Endothelial cell of umbilical vein (primary cell): ENCODE data around the gene FAM163A. TPM values are rescaled to one million over a fixed set of nuclear protein-coding genes. Genes with fewer than 3 reads are reported as not detected.

Experiments used
- BruUV-seq: library from RNA; stranded (reverse); fragments of 400-500 nt; replicated peaks from 2 replicates; lab custom pipeline; 2021; lab: Mats Ljungman, UMichigan
- CTCF ChIA-PET: fragments of 300-600, 350-600 bp; sonication (Branson Sonifier 250); formaldehyde crosslinking; loops from one replicate; lab custom pipeline; 2021; ENCODE audit warnings: antibody characterized with exemption, inconsistent platforms; lab: Charles Lee
- POLR2A ChIA-PET: fragments of 300-600, 350-600 bp; sonication (Branson Sonifier 250); formaldehyde crosslinking; loops from one replicate; lab custom pipeline; 2021; ENCODE audit warnings: antibody characterized with exemption, inconsistent platforms; lab: Charles Lee
- DNase-seq: peaks from one replicate; pipeline ENCODE4 v3.0.0-alpha.2; 2011; ENCODE audit warnings: low read depth, low spot score
- FAIRE-seq: peaks from 2 replicates; lab custom pipeline; 2011; peaks lifted over from hg19 to GRCh38; lab: Jason Lieb, UNC
- H2AFZ ChIP-seq: 2 replicates; pipeline ENCODE4 v1.6.0; 2012; ENCODE audit warnings: low read depth, low read length, control low read depth, inconsistent platforms
- H3K27ac ChIP-seq: 2 replicates; pipeline ENCODE4 v1.5.1; 2011; ENCODE audit warnings: low read depth, mild to moderate bottlenecking, control low read depth, low read length, moderate library complexity; ENCODE audit not compliant: insufficient read depth
- H3K27me3 ChIP-seq, 2 experiments: 2 replicates each; pipeline versions ENCODE4 v1.6.0 to v1.6.1; 2011; ENCODE audit warnings: low read length in 2 of 2, mixed read lengths in 1 of 2; ENCODE audit not compliant: control insufficient read depth in 2 of 2, insufficient read depth in 2 of 2
- H3K36me3 ChIP-seq, 2 experiments: 2 replicates in 1 of 2; 3 replicates in 1 of 2; pipeline ENCODE4 v1.5.1; 2011; ENCODE audit warnings: low read length in 2 of 2, mild to moderate bottlenecking in 1 of 2, moderate library complexity in 1 of 2; ENCODE audit not compliant: control insufficient read depth in 2 of 2, insufficient read depth in 2 of 2; ENCODE audit errors: extremely low read depth in 1 of 2
- H3K4me1 ChIP-seq: 3 replicates; pipeline ENCODE4 v1.5.1; 2011; ENCODE audit warnings: mild to moderate bottlenecking, low read length; ENCODE audit not compliant: control insufficient read depth, insufficient read depth; ENCODE audit errors: extremely low read depth
- H3K4me2 ChIP-seq: 2 replicates; pipeline ENCODE4 v1.6.1; 2011; ENCODE audit warnings: low read length, control low read depth, mixed read lengths; ENCODE audit not compliant: insufficient read depth
- H3K4me3 ChIP-seq, 3 experiments: fragments of 200-600 bp in 1 of 3; sonication (generic), shearing (Covaris generic) in 1 of 3; replicated peaks in 1 of 3; 2 replicates each; pipeline ENCODE4 v1.5.1; 2011 to 2016; ENCODE audit warnings: control low read depth in 3 of 3, low read length in 3 of 3, mild to moderate bottlenecking in 2 of 3, inconsistent platforms in 1 of 3, low read depth in 1 of 3, moderate library complexity in 1 of 3; ENCODE audit not compliant: insufficient read depth in 1 of 3
- H3K79me2 ChIP-seq: 2 replicates; pipeline ENCODE4 v1.6.0; 2012; ENCODE audit warnings: low read length, inconsistent platforms; ENCODE audit not compliant: control insufficient read depth, insufficient read depth
- H3K9ac ChIP-seq: replicated peaks from 2 replicates; pipeline ENCODE3; 2011; ENCODE audit warnings: low read length, control low read depth; ENCODE audit not compliant: insufficient read depth; ENCODE audit errors: extremely low read depth
- H3K9me1 ChIP-seq: replicated peaks from 3 replicates; pipeline ENCODE4 v1.6.0; 2011; ENCODE audit warnings: mild to moderate bottlenecking, low read length; ENCODE audit not compliant: control insufficient read depth, insufficient read depth; ENCODE audit errors: extremely low read depth
- H3K9me3 ChIP-seq: replicated peaks from 2 replicates; pipeline ENCODE4 v1.5.1; 2012; ENCODE audit warnings: low read length, inconsistent platforms; ENCODE audit not compliant: control insufficient read depth, insufficient read depth
- H4K20me1 ChIP-seq: replicated peaks from 2 replicates; pipeline ENCODE3; 2011; ENCODE audit warnings: mild to moderate bottlenecking, low read length; ENCODE audit not compliant: control insufficient read depth, insufficient read depth; ENCODE audit errors: extremely low read depth
- FOS ChIP-seq: IDR thresholded peaks from 2 replicates; pipeline ENCODE4 v1.6.1; 2011; ENCODE audit warnings: mild to moderate bottlenecking, low read length, moderate library complexity, borderline replicate concordance; ENCODE audit not compliant: insufficient read depth
- JUN ChIP-seq: IDR thresholded peaks from 2 replicates; pipeline ENCODE4 v1.6.1; 2011; ENCODE audit warnings: borderline replicate concordance, low read depth; ENCODE audit not compliant: insufficient read length, insufficient read depth
- MYC ChIP-seq: IDR thresholded peaks from one replicate; pipeline ENCODE4 v1.6.1; 2011; ENCODE audit warnings: mild to moderate bottlenecking, low read depth, low read length
- POLR2A ChIP-seq: IDR thresholded peaks from 2 replicates; pipeline ENCODE4 v1.6.1; 2012; ENCODE audit warnings: low read depth, mild to moderate bottlenecking, control low read depth, low read length
- POLR2AphosphoS5 ChIP-seq: IDR thresholded peaks from 2 replicates; pipeline ENCODE4 v1.6.1; 2012; ENCODE audit warnings: low read depth, mild to moderate bottlenecking, control low read depth, low read length, moderate library complexity; ENCODE audit not compliant: insufficient read depth
- dilution Hi-C: fragments of 300-500 bp; cut with MboI; formaldehyde crosslinking; loops from one replicate; pipeline ENCODE4 v1.15.0; 2019; ENCODE audit warnings: low sequenced_read_pairs; ENCODE audit not compliant: extremely low pct_ligation_motif_present
- intact Hi-C: fragments of 100-400 bp; cut with micrococcal nuclease; formaldehyde crosslinking; loops from one replicate; pipeline ENCODE4 v1.10.0; 2022
- polyA plus RNA-seq, 4 experiments: library from polyadenylated mRNA; depleted of rRNA in 3 of 4; stranded (reverse) in 3 of 4; unstranded in 1 of 4; fragments of >200 nt; gene quantifications; 2 replicates each; pipeline versions ENCODE4 v1.2.1 to v1.2.3, GENCODE V29; 2011 to 2012; ENCODE audit warnings: missing spikeins in 1 of 4
- total RNA-seq: library from RNA; stranded (reverse); gene quantifications from 2 replicates; pipeline ENCODE4 v1.2.3, GENCODE V29; 2021
- TF ChIP-seq, protein P1 (sequence below): IDR thresholded peaks from 2 replicates; pipeline ENCODE4 v1.6.1; 2011; ENCODE audit not compliant: insufficient read depth, insufficient read length
- TF ChIP-seq, protein P2 (sequence below), 2 donors: IDR thresholded peaks; 1 replicate in 1 of 2; 2 replicates in 1 of 2; pipeline ENCODE4 v1.5.1; 2011; ENCODE audit warnings: low read length in 2 of 2, mild to moderate bottlenecking in 2 of 2, moderate library complexity in 2 of 2, control low read depth in 1 of 2, inconsistent platforms in 1 of 2, low read depth in 1 of 2; ENCODE audit not compliant: insufficient read depth in 1 of 2; ENCODE audit errors: extremely low read depth in 1 of 2

Gene FAM163A
- total and polyA plus RNA-seq, 2 donors (not counting 3 experiments of a cell fraction or from before 2014, with no cell fraction given), result not detected

DNA sequence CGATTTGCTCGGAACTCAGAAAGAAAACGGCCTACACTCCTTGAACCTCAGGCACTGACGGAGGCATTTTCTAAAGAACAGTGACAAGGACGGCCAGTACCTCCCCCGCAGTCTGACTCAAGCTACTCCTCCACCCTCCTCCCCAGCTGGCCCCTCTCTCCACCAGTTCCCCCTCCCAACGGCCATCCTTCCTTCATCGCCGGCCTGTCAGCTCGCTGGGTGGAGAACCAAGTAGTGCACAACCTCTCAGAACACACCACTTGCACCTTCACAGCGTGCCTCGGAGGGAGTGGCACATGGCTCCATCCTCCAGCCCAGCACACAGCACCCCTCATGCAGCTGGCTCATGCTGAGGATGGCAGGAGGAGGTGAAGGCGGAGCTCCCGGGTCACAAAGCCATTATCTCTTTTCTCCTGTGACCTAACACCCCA lies 75.7 kb downstream of the FAM163A start:
- ChIA-PET CTCF (interaction anchor here (1.5 to 20.1 kb wide), 4 partner anchors 9 to 350 kb away, joined by 4 to 1591 read pairs (median 20); no protein-coding TSS in a partner anchor), POLR2A (no interaction called here)
- no peaks in the 10 kb centered on the region for H3K9me1 ChIP-seq
- H3K4me2 ChIP-seq, result no peak overlapping the region
- DNase-seq, result no peak
- no peak overlapping the region for H3K27ac ChIP-seq
- H3K4me1 ChIP-seq, result peaks cover 20% of the 10 kb centered on the region
- H3K4me3 ChIP-seq, result no peak overlapping the region
- BruUV-seq, result no TSS peak
- FAIRE-seq, result no peak
- no peak overlapping the region for H3K9ac ChIP-seq
- no peaks in the 10 kb centered on the region for H3K79me2 ChIP-seq
- no peak overlapping the region for H2AFZ ChIP-seq
- H4K20me1 ChIP-seq, result no peaks in the 10 kb centered on the region
- intact Hi-C loops, result loop anchor here (10.0 kb wide), 1 partner anchor 224 kb away; the partner anchor contains the start of gene TDRD5
- H3K36me3 ChIP-seq, result no peaks in the 10 kb centered on the region
- H3K27me3 ChIP-seq, result peaks cover 0 to 6% of the 10 kb centered on the region in 2 experiments
- dilution Hi-C loops, result no loop called here
- TF ChIP-seq, protein P1, sequence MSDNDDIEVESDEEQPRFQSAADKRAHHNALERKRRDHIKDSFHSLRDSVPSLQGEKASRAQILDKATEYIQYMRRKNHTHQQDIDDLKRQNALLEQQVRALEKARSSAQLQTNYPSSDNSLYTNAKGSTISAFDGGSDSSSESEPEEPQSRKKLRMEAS, result no peak
- TF ChIP-seq MYC (no peak), POLR2AphosphoS5 (no peak), POLR2A (no peak), FOS (no peak), JUN (no peak)
- TF ChIP-seq, protein P2, sequence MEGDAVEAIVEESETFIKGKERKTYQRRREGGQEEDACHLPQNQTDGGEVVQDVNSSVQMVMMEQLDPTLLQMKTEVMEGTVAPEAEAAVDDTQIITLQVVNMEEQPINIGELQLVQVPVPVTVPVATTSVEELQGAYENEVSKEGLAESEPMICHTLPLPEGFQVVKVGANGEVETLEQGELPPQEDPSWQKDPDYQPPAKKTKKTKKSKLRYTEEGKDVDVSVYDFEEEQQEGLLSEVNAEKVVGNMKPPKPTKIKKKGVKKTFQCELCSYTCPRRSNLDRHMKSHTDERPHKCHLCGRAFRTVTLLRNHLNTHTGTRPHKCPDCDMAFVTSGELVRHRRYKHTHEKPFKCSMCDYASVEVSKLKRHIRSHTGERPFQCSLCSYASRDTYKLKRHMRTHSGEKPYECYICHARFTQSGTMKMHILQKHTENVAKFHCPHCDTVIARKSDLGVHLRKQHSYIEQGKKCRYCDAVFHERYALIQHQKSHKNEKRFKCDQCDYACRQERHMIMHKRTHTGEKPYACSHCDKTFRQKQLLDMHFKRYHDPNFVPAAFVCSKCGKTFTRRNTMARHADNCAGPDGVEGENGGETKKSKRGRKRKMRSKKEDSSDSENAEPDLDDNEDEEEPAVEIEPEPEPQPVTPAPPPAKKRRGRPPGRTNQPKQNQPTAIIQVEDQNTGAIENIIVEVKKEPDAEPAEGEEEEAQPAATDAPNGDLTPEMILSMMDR (IDR thresholded peaks at IDR 0.05; ENCODE audit: extremely low read depth in 1 of 2, insufficient read depth in 1 of 2, low read depth in 1 of 2, low read length in 2 of 2), result no peak
- no peaks in the 10 kb centered on the region for H3K9me3 ChIP-seq
